ENCODE results near the gene VCX3B. TPM values are rescaled to one million over a fixed set of nuclear protein-coding genes. Genes with fewer than 3 reads are reported as not detected.
"Not testable (repeated sequence)": the region's sequence is repeated elsewhere in the genome, so short reads cannot be mapped to it uniquely, and the experiment has no call there.

VCX3B gene
- polyA plus RNA-seq, 1 donor, result not detected

DNA sequence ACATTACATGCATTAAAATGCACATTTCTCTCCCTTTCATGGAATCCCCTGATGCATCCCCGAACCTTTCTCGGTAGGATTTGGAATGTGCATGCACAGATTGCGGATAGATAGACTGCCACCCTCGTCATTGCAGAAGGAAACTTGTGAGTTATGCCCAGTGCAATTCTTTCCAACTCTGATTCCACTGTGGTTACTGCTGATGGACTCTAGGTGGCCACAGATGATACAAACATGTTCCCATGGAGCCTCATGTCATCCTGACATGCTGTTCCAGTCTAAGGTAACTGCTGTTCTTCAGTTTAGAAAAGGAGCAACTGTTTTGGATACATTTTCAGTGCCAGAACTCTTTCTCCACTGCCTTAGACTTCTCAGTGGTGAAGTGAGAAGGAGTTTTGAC lies 9.1 kb upstream of the VCX3B start:
- no peak overlapping the region for H3K27ac ChIP-seq (ENCODE audit: low read length)
- H3K36me3 ChIP-seq (ENCODE audit: control insufficient read depth, insufficient read depth, low read length), result no peaks in the 10 kb centered on the region
- H3K4me3 ChIP-seq (ENCODE audit: low read length), result no peak overlapping the region
- H3K27me3 ChIP-seq (ENCODE audit: control insufficient read depth, insufficient read depth, low read length), result no peaks in the 10 kb centered on the region
- no peaks in the 10 kb centered on the region for H3K4me1 ChIP-seq (ENCODE audit: control insufficient read depth, insufficient read depth, low read length)
- WGBS (ENCODE audit: insufficient coverage, low lambda C conversion rate), result no CpG with 5 or more reads among the region's 4 CpGs
- no peak for DNase-seq
- H3K9me3 ChIP-seq (ENCODE audit: control insufficient read depth, low read depth, low read length), result no peaks in the 10 kb centered on the region

DNA sequence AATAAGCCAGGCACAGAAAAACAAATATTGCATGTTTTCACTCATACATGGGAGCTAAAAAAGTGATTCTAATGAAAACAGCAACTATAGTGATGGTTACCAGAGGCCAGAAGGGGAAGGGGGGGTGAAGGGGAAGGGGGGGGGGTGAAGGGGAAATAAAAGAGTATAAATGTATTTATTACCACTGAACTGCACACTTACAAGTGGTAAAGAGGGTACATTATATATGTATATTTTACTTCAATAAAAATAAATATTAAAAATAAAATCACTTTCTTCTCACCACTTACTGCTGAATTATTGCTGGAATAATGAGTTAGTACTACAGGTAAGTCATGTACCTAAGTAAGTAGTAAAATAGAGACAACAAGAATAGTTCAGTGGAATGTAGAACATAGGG lies 2.1 kb upstream of the VCX3B start:
- DNase-seq, result no peak
- H3K36me3 ChIP-seq (ENCODE audit: control insufficient read depth, insufficient read depth, low read length), result no peaks in the 10 kb centered on the region
- no peaks in the 10 kb centered on the region for H3K9me3 ChIP-seq (ENCODE audit: control insufficient read depth, low read depth, low read length)
- H3K27me3 ChIP-seq (ENCODE audit: control insufficient read depth, insufficient read depth, low read length), result no peaks in the 10 kb centered on the region
- H3K4me1 ChIP-seq (ENCODE audit: control insufficient read depth, insufficient read depth, low read length), result no peaks in the 10 kb centered on the region
- H3K27ac ChIP-seq (ENCODE audit: low read length), result no peak overlapping the region
- H3K4me3 ChIP-seq (ENCODE audit: low read length), result no peak overlapping the region

DNA sequence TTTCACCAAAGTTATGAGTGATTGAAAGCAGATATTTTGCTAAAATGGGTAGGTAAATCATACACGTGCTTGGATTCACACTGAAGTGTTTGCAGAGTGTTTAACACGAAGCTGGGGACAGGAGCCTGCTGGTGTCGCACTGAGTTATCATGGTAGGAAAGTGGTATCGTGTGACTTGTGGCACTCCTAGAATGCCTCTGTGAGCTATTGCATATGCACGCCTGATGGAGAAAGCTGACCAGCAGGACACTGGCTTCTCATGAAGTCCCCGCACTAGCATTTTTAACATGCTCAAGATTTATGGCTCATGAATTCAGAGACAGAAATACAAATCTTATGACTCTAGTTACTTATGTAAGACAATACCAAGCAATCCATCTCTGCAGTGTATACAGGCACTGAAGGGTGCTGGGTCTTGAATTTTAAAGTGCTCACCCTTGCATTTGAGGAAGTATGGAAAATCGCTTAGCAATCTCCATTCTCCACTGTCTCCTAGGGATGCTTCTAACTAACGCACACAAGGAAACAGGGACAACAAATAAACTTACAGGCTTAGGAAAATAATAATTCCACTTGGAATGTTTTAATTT lies 19.8 kb downstream of the VCX3B start:
- DNase-seq, result no peak
- no peaks in the 10 kb centered on the region for H3K4me1 ChIP-seq (ENCODE audit: control insufficient read depth, insufficient read depth, low read length)
- H3K27me3 ChIP-seq (ENCODE audit: control insufficient read depth, insufficient read depth, low read length), result no peaks in the 10 kb centered on the region
- WGBS (ENCODE audit: insufficient coverage, low lambda C conversion rate), result no CpG with 5 or more reads among the region's 8 CpGs
- H3K36me3 ChIP-seq (ENCODE audit: control insufficient read depth, insufficient read depth, low read length), result no peaks in the 10 kb centered on the region
- H3K9me3 ChIP-seq (ENCODE audit: control insufficient read depth, low read depth, low read length), result no peaks in the 10 kb centered on the region
- H3K4me3 ChIP-seq (ENCODE audit: low read length), result no peak overlapping the region
- H3K27ac ChIP-seq (ENCODE audit: low read length), result no peak overlapping the region

DNA sequence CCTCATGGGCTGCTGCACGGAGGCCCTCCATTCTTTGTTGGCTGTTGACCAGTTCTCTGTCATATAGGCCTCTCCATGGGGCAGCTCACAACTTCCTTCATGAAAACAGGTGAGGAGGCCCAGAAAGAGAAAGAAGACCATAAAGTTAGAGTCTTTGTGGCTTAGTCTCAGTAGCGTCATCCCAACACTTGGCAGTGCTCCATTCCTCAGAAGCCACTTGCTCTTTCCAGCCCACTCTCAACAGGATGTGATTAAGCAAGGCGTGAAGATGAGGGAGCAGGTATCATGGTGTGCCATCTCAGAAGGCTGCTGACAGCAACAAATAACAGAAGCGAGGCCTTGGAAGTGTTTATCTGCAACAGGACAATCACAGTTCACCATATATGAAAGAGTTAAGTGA lies 30.4 kb downstream of the VCX3B start:
- H3K36me3 ChIP-seq (ENCODE audit: control insufficient read depth, insufficient read depth, low read length); H3K9me3 ChIP-seq (ENCODE audit: control insufficient read depth, low read depth, low read length); H3K4me1 ChIP-seq (ENCODE audit: control insufficient read depth, insufficient read depth, low read length); H3K4me3 ChIP-seq (ENCODE audit: low read length); H3K27me3 ChIP-seq (ENCODE audit: control insufficient read depth, insufficient read depth, low read length); H3K27ac ChIP-seq (ENCODE audit: low read length); DNase-seq: not testable (repeated sequence)
- no CpG with 5 or more reads among the region's 4 CpGs for WGBS (ENCODE audit: insufficient coverage, low lambda C conversion rate)

DNA sequence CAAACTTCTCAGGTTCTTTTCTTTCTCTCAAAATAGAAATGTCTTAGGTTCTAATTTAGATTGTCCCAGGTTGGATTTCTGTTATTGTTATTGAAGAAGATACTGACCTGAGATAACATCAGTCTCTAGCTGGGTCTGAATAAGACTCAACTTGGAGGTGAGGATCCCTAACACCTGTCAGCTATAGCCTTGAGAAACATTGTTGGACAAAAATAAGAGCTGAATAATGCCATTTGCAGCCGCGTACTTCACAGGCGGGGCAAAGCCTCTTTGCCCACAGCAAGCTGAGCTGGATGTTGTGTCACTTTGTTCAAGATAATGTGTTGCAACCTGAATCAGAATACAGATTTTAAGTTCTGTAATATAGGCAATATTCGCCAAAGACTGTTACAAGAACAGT lies 35.6 kb downstream of the VCX3B start:
- WGBS (ENCODE audit: insufficient coverage, low lambda C conversion rate), result no CpG with 5 or more reads among the region's 4 CpGs
- Histone ChIP-seq H3K27ac (ENCODE audit: low read length) (no peak overlapping the region), H3K4me1 (ENCODE audit: control insufficient read depth, insufficient read depth, low read length) (no peaks in the 10 kb centered on the region), H3K9me3 (ENCODE audit: control insufficient read depth, low read depth, low read length) (no peaks in the 10 kb centered on the region), H3K4me3 (ENCODE audit: low read length) (no peak overlapping the region), H3K27me3 (ENCODE audit: control insufficient read depth, insufficient read depth, low read length) (no peaks in the 10 kb centered on the region), H3K36me3 (ENCODE audit: control insufficient read depth, insufficient read depth, low read length) (no peaks in the 10 kb centered on the region)
- no peak for DNase-seq

DNA sequence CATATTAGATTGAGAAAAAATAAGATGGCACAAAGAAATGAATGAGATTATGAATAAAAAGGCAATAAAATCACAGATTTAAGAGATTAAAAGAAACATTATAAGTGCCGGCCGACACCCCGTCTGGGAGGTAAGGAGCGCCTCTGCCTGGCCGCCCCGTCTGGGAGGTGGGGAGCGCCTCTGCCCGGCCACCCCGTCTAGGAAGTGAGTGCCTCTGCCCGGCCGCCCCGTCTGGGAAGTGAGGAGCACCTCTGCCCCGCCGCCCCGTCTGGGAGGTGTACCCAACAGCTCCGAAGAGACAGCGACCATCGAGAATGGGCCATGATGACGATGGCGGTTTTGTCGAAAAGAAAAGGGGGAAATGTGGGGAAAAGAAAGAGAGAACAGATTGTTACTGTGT lies 37.5 kb downstream of the VCX3B start:
- not testable (repeated sequence) for H3K4me1 ChIP-seq (ENCODE audit: control insufficient read depth, insufficient read depth, low read length); H3K27ac ChIP-seq (ENCODE audit: low read length); DNase-seq; H3K36me3 ChIP-seq (ENCODE audit: control insufficient read depth, insufficient read depth, low read length); H3K4me3 ChIP-seq (ENCODE audit: low read length); H3K27me3 ChIP-seq (ENCODE audit: control insufficient read depth, insufficient read depth, low read length); H3K9me3 ChIP-seq (ENCODE audit: control insufficient read depth, low read depth, low read length)
- no CpG with 5 or more reads among the region's 21 CpGs for WGBS (ENCODE audit: insufficient coverage, low lambda C conversion rate)

DNA sequence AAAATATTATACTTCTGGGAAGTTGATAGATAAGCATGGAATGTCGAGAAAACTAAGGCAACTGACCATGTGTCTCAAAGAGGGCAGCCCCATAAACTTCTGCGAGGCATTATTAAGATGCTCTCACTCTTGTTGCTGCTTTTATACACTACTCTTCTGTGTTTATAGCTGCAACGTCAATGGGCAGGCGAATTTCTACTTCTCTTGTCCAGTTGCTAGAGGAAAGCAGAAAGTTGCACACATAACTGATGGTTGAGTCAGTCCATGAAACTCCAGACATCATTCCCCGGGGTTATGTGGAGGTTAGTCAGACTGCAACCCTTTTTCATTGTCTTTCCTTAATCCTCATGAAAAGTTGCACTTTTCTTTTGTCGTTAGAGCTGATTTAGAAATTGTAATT lies 39.8 kb downstream of the VCX3B start:
- no peak for DNase-seq
- H3K9me3 ChIP-seq (ENCODE audit: control insufficient read depth, low read depth, low read length), result no peaks in the 10 kb centered on the region
- WGBS (ENCODE audit: insufficient coverage, low lambda C conversion rate), result 60% methylated on average over 1 of the region's 6 CpGs

More for the DNA sequence above, 39.8 kb downstream of the VCX3B start:
- no peak overlapping the region for H3K27ac ChIP-seq (ENCODE audit: low read length)
- no peak overlapping the region for H3K4me3 ChIP-seq (ENCODE audit: low read length)
- no peaks in the 10 kb centered on the region for H3K27me3 ChIP-seq (ENCODE audit: control insufficient read depth, insufficient read depth, low read length)
- no peaks in the 10 kb centered on the region for H3K36me3 ChIP-seq (ENCODE audit: control insufficient read depth, insufficient read depth, low read length)
- H3K4me1 ChIP-seq (ENCODE audit: control insufficient read depth, insufficient read depth, low read length), result no peaks in the 10 kb centered on the region
